ELR (cell line): Measurements from ENCODE around the gene PER2.
A peak's percentile ranks its signal among the peaks of the same experiment; 100 is the strongest.
"Not testable (repeated sequence)": the region's sequence is repeated elsewhere in the genome, so short reads cannot be mapped to it uniquely, and the experiment has no call there.

ENCODE experiments used
- DNase-seq: peaks from one replicate; pipeline ENCODE4 v3.0.0-alpha.2; 2015; ENCODE audit warnings: low read depth

The PER2 gene

DNA sequence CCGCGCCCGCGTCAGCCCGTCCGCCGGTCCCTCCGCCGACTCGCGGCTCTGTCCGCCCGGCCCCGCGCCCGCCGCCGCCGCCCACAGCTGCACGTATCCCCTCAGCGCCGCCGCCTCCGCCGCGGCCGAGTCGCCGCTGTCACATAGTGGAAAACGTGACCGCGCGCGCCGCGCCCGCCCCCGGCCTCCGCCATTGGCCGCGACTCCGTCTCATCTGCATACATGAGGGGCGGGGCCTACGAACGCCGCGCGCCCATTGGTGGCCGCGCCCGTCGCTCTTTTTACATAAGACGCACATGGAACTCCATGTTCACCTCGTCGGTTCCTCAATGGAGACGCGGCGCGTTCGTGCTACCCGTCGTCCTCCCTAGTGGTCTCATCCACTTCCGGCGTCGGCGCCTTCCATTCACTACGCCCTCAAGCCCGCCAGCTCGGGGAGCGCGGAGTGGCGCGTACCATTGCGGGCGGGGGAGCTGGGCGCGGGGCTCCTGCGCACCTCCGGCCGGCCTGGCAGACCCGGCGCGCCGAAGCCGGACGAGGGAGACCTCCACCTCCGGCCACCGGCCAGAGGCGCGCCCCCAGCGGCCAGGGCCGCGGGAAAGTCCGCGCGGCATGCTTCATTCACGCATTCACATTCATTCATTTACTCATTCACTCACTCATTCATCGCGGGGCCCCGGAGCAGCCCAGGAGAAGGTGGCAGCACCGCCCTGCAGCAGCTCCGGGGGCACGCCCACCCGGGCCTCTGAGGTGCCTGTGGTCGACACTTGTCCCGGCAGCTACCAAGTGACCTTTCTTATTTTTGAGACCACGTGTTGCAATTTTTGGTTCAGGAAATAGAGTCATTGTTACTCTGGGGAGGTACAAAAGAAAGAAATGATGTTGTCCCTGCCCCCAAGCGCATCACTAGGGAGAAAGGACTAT lies 502 bp upstream of the PER2 start:
- peak; percentile 99 for DNase-seq

- DNase-seq, result no peak
Measured at GRCh38 chr2:238286987-238287736, 1.2 kb downstream of the PER2 start.

DNA sequence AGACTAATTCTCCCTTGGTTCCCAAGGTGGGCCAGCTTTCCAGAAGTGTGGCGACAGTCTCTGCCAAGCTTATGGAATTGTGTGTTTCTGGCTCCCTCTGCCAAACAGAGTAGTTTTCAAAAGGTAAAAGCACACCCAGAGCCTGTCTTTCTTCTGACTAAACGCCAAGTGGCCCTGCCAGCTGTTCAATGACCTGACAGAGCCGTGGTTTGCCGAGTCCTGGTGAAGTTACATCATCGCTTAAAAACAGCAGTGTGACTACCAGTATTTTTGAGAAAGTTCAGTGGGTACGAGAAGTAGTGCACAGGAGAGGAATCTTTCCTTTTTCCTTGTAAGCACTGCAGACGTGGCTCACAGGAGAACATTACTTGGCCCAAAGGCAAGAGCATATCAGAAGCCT lies 1.9 kb downstream of the PER2 start:
- DNase-seq, result peak; percentile 62

DNA sequence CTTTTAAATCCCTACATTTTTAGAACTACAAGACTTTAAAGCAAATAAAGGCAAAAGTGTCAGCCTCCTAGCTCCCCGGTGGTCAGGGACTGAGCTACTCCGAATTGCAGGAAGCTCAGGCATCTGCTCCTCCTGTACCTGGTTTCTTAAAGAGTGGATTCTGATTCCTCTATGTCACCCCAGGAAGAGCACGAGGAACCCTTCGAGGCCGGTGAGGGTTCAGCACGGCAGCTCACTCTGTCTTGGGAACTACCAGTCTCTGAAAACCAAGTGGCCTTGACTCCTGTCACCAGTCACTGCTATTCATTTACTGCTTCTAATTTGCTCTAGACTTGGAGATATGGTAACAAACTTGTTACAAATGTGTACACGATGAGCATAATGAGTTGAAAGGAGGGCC lies 2.3 kb downstream of the PER2 start:
- no peak for DNase-seq

- peak; percentile 87 for DNase-seq
Measured at GRCh38 chr2:238285653-238286082, 2.7 kb downstream of the PER2 start.

DNA sequence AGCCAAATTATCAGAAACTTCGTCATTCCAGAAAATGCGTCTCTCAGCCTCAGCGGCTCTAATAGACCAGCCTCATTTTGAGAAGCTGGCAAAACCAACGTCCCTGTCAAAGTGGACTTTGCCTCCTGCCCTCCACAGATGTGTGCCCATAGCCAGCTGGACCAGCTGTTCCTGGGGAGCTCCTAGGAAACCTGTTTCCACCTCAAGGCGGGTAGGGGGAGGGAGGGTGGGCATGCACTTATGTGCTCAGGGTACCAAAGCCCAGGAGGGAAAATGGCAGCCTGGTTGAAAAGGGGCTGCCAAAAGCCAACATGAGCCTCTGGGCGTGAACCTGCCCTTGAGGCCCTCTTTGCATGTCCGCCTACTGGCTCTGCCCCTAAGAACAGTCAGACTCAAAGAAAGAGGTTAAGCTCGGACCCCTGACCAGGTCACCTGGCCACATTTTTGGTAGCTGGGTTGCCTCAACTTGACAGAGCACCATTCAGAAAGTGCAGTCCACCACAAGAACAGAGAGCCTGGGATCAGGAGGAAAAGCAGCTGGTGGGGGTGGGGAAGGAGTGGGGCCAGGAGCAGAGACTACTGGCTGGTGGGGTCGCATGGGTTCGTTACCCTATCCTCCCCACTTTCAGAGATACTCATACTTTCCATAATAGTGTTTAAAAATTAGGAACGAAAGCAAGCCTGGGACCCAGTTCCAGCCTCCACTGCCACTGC lies 3.5 kb downstream of the PER2 start:
- DNase-seq, result no peak

GRCh38 chr2:238282861-238283738 lies 5.3 kb downstream of the PER2 start:
- DNase-seq, result no peak

GRCh38 chr2:238281826-238282480 lies 6.5 kb downstream of the PER2 start:
- DNase-seq, result no peak

DNA sequence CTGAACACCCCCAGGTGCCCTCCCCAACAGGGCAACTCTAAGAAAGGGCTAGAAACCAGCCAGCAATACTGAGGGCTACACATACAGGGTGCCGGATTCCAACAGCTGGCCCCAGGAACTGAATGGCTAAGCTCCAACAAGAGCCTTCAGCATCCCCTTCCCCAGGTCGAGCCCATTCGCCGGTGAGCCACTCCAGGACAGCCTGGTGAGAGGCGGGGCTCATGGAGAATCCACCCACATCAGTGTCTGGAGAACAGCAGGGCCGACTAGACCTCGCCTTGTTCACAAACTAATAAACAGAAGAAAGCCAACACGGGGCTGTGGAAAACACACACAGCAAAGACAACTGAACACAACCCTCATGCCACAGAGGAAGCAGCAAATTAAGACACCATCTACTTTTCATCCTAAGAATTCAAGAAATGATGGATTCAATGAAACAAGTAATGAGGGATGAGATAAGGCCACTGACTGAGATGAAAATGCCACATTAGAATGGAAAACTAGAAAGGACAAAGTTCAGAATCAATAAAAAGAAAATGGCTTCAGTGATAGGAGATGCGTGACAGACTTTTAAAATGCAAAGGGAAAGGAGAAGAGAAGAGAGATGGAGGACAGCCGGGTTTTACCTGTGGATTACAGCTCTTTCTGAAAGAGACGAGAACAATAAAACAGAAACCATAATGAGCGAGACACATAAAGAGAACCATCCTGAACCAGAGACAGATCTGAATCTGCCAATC lies 8.2 kb downstream of the PER2 start:
- DNase-seq, result no peak

- DNase-seq, result no peak
Measured at GRCh38 chr2:238279324-238279682, 9.1 kb downstream of the PER2 start.

DNA sequence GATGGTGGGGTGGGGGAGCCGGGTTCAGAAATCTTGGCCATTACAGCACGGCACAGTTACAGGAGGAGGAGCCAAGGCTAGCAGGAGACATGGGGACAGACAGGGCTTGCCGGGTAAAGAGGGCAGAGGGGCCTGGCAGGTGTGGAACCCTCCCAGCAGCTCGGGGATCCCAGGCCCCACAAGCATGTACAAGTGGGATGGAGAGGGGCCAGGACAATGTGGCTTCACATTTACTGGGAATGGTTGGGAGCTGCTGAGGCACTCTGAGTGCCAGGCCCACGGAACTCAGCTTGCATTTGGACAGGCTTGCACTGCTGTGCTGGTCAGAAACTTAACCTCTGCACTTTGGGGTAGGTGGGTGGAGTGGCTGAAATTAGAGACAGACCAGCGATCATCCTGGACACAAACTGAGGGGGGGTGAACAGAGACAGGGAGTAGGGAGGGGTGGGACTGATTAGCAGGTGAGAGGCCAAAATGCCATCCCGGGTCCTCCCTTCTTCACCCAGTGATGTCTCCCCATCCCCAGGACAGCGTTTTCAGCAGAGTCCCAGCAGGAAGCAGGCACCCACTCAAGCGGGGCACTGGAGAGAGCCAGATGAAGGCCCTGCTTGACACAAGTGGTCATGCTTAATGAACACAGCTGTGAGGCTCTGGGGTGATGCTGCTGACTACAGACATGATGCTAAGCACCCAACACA lies 9.6 kb downstream of the PER2 start:
- DNase-seq, result no peak

DNA sequence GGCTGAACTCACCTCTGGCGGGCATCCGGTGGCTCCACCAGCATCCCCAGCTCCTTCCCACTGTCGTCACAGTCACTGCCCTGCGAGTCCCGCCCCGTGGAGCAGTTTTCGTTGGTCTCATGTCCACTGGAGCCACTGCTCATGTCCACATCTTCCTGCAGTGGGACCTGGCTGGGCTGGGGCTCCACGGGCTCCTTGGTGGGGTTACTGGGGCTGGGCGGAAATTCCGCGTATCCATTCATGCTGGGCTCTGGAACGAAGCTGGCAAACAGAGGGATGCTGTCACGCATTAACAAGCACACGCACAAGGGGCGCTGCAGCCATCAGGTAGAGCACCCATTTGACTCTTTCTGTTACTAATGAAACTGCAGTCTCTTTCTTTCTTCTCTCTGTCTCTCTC lies 10.7 kb downstream of the PER2 start:
- DNase-seq, result no peak

- DNase-seq, result no peak
Measured at GRCh38 chr2:238274152-238274865, 14.1 kb downstream of the PER2 start.

GRCh38 chr2:238273433-238273832 lies 15.0 kb downstream of the PER2 start:
- not testable (repeated sequence) for DNase-seq

DNA sequence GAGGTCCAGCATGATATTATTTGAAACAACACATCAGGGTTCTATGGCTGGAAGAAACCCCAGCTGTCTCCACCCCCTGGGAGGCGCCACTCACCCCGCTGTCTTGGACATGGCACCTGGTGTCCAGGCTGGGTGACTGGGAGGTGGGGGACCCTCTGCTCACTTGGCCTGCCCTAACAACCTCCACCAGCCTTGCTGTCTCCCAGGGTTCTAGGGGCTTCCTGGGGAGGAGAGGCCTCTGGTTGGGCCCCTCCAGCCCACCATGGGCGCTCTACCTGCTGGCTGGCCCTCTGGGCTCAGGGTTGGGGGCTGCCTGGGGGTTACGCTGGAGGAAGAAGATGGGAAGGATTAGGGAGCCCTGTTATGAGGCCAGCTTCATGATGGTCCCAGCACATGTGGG lies 16.3 kb downstream of the PER2 start:
- DNase-seq, result no peak

DNA sequence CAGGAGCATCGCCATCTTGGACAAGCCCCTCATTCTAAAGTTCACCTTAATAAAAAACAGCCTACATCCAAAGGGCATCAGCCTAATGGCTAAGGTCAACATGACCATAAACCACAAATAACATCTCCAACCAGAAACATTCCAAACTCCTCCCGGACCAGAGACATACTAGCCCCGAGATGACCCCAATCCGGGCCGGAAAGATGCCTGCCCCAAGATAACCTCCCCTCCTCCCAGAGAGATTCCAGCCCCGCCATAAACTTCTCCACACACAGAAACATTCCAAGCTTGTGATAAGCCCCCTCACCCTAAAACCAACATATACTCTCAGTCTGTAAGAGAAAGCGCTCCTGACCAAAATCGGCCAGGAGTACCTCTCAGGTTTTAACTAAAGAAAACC lies 16.7 kb downstream of the PER2 start:
- not testable (repeated sequence) for DNase-seq

- no peak for DNase-seq
Measured at GRCh38 chr2:238271061-238271554, 17.3 kb downstream of the PER2 start.

GRCh38 chr2:238270606-238271005 lies 17.8 kb downstream of the PER2 start:
- no peak for DNase-seq

DNA sequence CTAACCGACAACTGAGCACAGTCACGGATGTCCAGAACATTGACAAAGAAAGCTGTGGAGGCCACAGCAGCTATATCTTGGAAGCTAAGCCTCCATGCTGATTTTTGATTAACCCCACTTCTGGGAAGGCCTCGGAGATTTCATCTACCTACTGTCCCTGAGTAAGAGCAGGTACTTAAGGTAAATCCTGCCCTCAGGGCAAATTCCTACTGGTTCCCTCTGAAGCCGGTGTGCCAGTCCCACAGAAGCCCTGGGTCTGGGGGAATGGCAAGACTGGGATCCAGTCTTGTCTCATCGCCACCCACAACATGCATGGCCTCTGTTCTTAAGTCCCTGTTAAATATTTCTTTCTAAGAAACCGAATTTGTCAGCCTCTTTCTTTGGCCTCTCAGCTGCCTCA lies 18.7 kb downstream of the PER2 start:
- DNase-seq, result no peak
